Body of pancreas (tissue), 4 donors: ENCODE data around the gene CD44. TPM values are rescaled to one million over a fixed set of nuclear protein-coding genes. Genes with fewer than 3 reads are reported as not detected.

Source experiments
- ATAC-seq: fragments of 150-250 bp; one replicate; pipeline ENCODE4 v1.9.1; 2016
- DNase-seq, 4 donors: peaks; one replicate each; pipeline ENCODE4 v3.0.0-alpha.2; 2019
- H3K27ac ChIP-seq, 4 donors: fragments of 200-600 bp; sonication (generic); 1 replicate in 3 of 4; 2 replicates in 1 of 4; pipeline versions ENCODE4 v1.5.1 to v1.6.1; 2016 to 2019; ENCODE audit warnings: mild to moderate bottlenecking in 1 of 4, mixed read lengths in 1 of 4, moderate library complexity in 1 of 4
- H3K27me3 ChIP-seq, 2 donors: fragments of 200-600 bp; sonication (generic); one replicate each; pipeline ENCODE4 v1.6.0; 2016; ENCODE audit warnings: mild to moderate bottlenecking in 1 of 2
- H3K36me3 ChIP-seq, 2 donors: fragments of 200-600 bp; sonication (generic); replicated peaks in 1 of 2; 2 replicates each; pipeline ENCODE4 v1.5.1; 2016; ENCODE audit warnings: low read depth in 2 of 2; ENCODE audit not compliant: insufficient read depth in 1 of 2
- H3K4me1 ChIP-seq: fragments of 200-600 bp; sonication (generic); one replicate; pipeline ENCODE4 v1.6.0; 2016
- H3K4me3 ChIP-seq, 2 donors: fragments of 200-600 bp; sonication (generic); 1 replicate in 1 of 2; 2 replicates in 1 of 2; pipeline ENCODE4 v1.5.1; 2016 to 2019
- H3K9me3 ChIP-seq, 3 donors: fragments of 200-600 bp; sonication (generic); 1 replicate in 2 of 3; 2 replicates in 1 of 3; pipeline ENCODE4 v1.5.1; 2016
- POLR2A ChIP-seq, 3 donors: fragments of 450-650 bp; IDR thresholded peaks; one replicate each; pipeline ENCODE4 v1.6.1; 2016; ENCODE audit warnings: antibody characterized with exemption in 3 of 3, mild to moderate bottlenecking in 2 of 3
- WGBS, 2 donors: methylation state at CpG; one replicate each; pipeline ENCODE4 v1.1.5; 2017; 5-methylcytosine and 5-hydroxymethylcytosine counted together
- intact Hi-C: fragments of 100-400 bp; cut with DNase I; formaldehyde crosslinking; loops from one replicate; pipeline ENCODE4 v1.15.1; 2023
- total RNA-seq, 2 donors: library from RNA; depleted of rRNA; stranded (reverse); fragments of >200 nt; gene quantifications; one replicate each; pipeline ENCODE4 v1.1.0, GENCODE V29; 2016
- TF ChIP-seq, protein P1 (sequence below), 7 experiments: fragments of 450-650 bp in 4 of 7; fragments of 200-600 bp in 3 of 7; sonication (generic) in 3 of 7; IDR thresholded peaks; one replicate each; pipeline ENCODE4 v1.5.1; 2016 to 2019; ENCODE audit warnings: antibody characterized with exemption in 7 of 7

Gene CD44
- total RNA-seq, 2 donors from 2014 or later = 266 to 433 TPM

DNA sequence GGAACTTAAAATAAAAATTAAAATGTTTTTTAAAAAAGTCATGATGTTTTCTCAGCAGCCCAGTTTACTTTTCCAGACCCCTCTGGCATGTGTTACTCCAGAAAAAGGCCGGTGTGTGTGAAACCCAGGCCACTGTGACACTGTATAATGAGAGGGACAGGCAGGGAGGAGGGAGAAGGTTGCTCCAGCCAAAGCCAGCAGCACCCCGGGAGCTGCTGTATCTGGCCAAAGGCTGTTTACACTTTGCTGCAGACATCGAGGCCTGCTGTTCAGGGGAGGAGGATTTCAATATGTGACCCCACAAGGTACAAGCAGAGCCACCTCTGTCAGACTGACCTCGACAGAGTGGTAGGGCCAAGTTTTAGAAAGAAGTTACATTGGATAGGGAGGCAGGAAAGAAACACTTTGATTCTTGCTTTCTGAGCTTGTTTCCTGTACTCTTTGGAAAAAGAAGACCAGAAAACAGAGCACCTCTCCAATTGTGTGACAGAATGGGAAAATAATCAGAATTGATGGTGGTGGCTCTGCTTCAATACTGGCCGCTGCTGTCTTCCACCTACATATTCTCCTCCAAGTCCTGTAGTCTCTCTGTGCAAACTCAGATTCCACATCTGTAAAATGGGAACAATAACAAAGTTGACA, 41.0 kb upstream of the CD44 start:
- Histone ChIP-seq H3K4me1 (peaks cover 7% of the 10 kb centered on the region), H3K36me3 (no peaks in the 10 kb centered on the region), H3K9me3 (no peaks in the 10 kb centered on the region), H3K4me3 (no peak overlapping the region), H3K27me3 (no peaks in the 10 kb centered on the region), H3K27ac (no peak overlapping the region)
- ATAC-seq (no peak), DNase-seq (no peak)
- TF ChIP-seq POLR2A (IDR thresholded peaks at IDR 0.05) = no peak
- TF ChIP-seq, protein P1, sequence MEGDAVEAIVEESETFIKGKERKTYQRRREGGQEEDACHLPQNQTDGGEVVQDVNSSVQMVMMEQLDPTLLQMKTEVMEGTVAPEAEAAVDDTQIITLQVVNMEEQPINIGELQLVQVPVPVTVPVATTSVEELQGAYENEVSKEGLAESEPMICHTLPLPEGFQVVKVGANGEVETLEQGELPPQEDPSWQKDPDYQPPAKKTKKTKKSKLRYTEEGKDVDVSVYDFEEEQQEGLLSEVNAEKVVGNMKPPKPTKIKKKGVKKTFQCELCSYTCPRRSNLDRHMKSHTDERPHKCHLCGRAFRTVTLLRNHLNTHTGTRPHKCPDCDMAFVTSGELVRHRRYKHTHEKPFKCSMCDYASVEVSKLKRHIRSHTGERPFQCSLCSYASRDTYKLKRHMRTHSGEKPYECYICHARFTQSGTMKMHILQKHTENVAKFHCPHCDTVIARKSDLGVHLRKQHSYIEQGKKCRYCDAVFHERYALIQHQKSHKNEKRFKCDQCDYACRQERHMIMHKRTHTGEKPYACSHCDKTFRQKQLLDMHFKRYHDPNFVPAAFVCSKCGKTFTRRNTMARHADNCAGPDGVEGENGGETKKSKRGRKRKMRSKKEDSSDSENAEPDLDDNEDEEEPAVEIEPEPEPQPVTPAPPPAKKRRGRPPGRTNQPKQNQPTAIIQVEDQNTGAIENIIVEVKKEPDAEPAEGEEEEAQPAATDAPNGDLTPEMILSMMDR (IDR thresholded peaks at IDR 0.05) = no peak
- intact Hi-C loops = no loop called here
- WGBS, 2 donors = 46 to 55% methylated on average over 5 of the region's 5 CpGs

DNA sequence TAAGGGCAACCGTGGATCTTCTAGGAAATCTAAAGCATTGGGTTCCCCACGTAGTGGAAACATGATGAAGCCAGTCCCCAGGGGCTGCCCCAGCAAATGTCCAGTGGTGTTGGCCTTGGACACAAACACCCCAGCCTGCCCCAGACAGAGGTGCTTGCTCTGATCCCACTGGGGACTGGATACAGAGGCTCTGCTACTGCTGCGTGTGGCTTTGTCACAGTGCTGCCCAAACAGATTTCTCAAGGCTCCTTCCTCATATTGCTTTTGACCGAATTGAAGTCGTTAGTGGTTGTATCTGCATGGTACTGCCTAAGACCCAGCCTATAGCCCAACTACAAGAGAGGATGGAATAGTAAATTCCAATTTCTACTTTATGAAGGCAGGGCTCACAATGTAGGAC, 40.1 kb upstream of the CD44 start:
- TF ChIP-seq, protein P1 (IDR thresholded peaks at IDR 0.05) = no peak
- no peak for TF ChIP-seq POLR2A (IDR thresholded peaks at IDR 0.05)
- H3K27ac ChIP-seq = no peak overlapping the region
- peaks cover 7% of the 10 kb centered on the region for H3K4me1 ChIP-seq
- DNase-seq (no peak), ATAC-seq (no peak)
- no peaks in the 10 kb centered on the region for H3K36me3 ChIP-seq
- H3K27me3 ChIP-seq = no peaks in the 10 kb centered on the region
- WGBS, 2 donors = 80 to 89% methylated on average over 5 of the region's 5 CpGs
- intact Hi-C loops = no loop called here
- no peak overlapping the region for H3K4me3 ChIP-seq
- H3K9me3 ChIP-seq = no peaks in the 10 kb centered on the region

DNA sequence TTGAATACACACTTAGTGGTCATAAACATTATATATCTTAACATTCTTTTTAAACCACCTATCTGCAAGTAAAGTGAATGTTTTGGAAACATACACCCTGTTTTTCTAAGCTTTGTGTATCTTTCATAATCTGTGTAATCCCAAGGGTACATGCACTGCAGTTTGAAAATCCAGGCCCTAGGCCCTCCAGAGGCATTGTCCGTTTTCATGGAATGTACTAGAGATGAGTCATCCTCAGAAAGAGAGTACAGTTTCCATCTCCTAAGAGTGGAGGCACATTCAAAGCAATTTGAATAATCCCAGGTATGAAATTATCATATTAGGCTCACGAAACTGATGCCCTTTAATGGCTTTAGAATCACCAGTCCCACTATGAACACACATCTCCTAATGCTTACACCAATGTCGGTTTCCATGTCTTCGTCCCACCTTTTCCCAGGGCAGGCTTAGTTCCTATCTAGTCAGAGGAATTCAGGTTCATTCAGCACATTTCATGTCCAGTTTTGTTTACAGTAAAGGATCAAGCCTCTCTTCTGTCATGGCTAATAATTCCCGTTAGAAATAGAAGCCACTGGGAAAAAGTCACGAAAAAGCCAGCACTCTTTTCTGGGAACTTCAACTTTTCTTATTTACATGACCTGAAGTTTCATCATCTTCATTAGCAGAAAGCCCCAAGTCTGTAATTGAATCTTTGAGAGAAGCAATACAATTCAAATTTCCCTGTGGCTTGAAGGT, 39.5 kb upstream of the CD44 start:
- Histone ChIP-seq H3K9me3 (no peaks in the 10 kb centered on the region), H3K36me3 (no peaks in the 10 kb centered on the region), H3K4me3 (no peak overlapping the region), H3K4me1 (peaks cover 7% of the 10 kb centered on the region), H3K27me3 (no peaks in the 10 kb centered on the region), H3K27ac (peak overlapping the region in 1 of 4 donors; percentile 34)
- DNase-seq (no peak), ATAC-seq (peak; percentile 49)
- TF ChIP-seq, protein P1 (IDR thresholded peaks at IDR 0.05) = no peak
- TF ChIP-seq POLR2A (IDR thresholded peaks at IDR 0.05) = no peak
- WGBS, 2 donors = 80 to 83% methylated on average over 6 of the region's 6 CpGs
- intact Hi-C loops = no loop called here

DNA sequence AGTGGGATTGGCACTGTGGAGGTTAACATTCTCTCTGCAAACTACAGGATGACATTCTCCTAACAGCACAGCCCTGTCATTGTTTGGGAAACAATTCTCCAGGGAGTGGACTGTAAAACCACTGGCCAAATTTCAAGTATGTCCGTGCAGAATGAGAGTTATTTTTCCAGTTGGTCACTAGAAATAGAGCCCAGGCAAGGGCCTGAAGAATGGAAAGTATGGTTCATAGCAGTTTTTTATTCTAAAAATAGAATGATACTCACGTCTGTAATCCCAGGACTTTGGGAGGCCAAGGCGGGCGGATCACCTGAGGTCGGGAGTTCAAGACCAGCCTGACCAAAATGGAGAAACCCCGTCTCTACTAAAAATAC, 39.0 kb upstream of the CD44 start:
- DNase-seq = no peak
- Histone ChIP-seq H3K4me3 (no peak overlapping the region), H3K27ac (peak overlapping the region in 1 of 4 donors; percentile 39), H3K9me3 (no peaks in the 10 kb centered on the region), H3K4me1 (peaks cover 7% of the 10 kb centered on the region), H3K27me3 (no peaks in the 10 kb centered on the region), H3K36me3 (no peaks in the 10 kb centered on the region)
- intact Hi-C loops = no loop called here
- peak; percentile 80 for ATAC-seq
- 66 to 71% methylated on average over 6 of the region's 6 CpGs for WGBS, 2 donors
- TF ChIP-seq POLR2A (IDR thresholded peaks at IDR 0.05) = no peak

DNA sequence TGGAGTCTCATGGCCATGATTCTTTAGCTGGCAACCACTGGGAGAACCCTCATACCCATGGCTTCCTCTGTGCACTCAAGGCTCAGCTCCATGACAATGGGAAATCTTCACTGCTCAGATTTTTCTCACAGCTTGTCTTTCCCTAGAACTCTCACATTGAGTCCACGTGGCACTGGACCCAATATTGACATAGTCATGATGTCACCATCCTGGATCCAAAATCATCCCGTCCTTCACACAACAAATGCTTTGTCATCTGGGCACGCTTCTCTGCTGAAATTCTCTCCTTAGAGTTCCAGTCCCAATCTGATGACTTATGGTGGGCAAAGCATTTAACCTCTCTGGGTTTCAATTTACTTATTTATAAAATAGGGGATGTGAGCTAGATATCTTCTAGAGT, 37.7 kb upstream of the CD44 start:
- no peak overlapping the region for H3K4me3 ChIP-seq
- no peaks in the 10 kb centered on the region for H3K27me3 ChIP-seq
- DNase-seq (peak in 1 of 4 donors; percentile 33), ATAC-seq (no peak)
- intact Hi-C loops = no loop called here
- no peak for TF ChIP-seq POLR2A (IDR thresholded peaks at IDR 0.05)
- TF ChIP-seq, protein P1 (IDR thresholded peaks at IDR 0.05) = no peak
- H3K9me3 ChIP-seq = no peaks in the 10 kb centered on the region
- no peak overlapping the region for H3K27ac ChIP-seq
- H3K4me1 ChIP-seq = peaks cover 7% of the 10 kb centered on the region
- no peaks in the 10 kb centered on the region for H3K36me3 ChIP-seq
- 56 to 69% methylated on average over 3 of the region's 3 CpGs for WGBS, 2 donors
